ENCODE data around the gene ARHGEF33.

ARHGEF33 gene

GRCh38 chr2:38966006-38966405, 76.3 kb downstream of the ARHGEF33 start:
- DNase-seq = no peak

DNA sequence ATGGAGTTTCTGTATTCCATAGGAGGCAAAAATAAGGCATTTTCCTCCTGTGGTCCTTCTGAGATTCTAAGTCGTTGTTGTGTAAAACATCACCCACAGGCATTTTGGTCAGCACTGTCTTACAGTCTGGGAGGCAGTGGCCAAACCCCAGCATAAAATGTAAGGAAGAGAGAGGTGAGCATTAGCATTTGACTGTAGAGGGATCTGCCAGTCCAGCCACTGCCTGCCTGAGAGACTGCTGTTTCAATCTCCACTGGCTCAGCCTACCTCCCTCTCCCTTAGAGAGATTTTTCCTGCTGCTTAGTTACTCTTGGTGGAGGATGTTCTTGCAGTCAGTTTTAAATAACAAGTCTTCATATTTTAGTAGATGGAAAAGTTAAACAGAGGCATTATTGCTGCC, 77.0 kb downstream of the ARHGEF33 start:
- no peak for DNase-seq

DNA sequence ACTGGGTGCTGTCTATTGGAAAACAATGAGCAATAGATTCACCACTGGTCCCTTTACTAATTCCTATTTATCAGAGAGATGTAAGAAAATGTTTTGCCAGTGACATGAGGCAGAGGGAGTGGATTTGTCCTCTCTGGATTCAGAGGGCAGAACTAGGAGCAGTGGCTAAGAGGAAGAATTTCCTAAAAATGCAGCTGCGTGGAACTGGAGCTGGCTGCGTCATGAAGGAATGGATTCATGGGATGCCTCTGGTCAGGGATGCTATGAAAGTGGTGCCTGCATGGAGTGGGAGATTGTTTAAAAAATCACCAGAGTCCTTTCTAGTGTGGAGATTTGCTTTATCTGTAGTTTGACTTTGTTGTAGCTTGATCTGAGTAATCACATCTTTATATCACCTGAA, 78.3 kb downstream of the ARHGEF33 start:
- no peak for DNase-seq

GRCh38 chr2:38971377-38971776, 81.7 kb downstream of the ARHGEF33 start:
- DNase-seq = no peak

DNA sequence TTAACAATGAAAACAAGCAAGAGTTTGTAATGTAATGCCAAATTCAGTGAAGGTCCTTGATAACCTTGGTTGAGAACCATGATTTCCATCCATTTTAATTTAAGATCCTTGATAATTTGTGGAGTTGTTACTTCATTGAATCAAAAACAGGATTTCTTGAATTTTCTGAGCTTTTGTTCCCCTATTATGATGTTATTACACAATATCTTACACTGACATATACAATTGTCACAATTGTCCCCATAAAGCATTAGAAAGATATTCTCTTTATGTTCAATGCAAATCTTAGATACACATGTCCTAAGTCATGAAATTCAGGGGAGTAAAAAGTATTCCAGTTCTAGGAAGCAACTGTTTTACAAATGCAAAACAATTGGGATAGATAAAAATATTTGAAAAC, 83.6 kb downstream of the ARHGEF33 start:
- DNase-seq = no peak

DNA sequence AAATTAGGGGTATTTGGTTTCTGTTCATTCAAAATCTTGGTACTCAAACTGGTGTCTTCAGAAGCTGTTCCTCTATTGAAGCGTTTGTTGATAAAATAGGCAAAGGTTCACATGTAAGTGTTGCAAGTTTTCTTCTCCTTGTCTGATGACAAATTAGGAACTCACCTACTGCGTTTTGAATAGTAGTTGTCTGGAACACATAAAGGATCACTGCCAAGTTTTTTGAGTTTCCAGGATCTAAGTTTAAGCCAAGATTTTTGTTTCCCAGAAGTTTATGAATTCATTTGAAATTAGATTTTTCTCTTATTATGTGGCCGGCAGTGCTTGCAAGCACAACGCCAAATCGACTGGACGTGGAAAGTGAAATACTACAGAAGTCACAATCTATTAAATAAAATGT, 85.4 kb downstream of the ARHGEF33 start:
- no peak for DNase-seq

DNA sequence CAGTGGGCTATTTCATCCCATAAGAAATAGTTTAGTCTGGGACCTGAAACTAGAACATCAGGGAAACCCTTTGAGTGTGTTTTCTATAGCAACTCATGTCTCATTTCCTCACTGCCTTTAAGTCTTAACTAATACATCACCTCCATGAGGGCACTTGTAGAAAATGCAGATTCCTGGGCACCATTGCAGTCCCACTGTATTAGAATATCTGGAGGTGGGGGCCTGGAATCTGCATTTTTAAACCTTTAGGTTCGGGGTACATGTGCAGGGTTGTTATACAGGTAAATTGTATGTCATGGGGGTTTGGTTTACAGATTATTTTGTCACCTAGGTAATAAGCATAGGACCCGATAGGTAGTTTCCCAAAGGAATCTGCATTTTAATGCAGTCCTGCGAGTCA, 87.4 kb downstream of the ARHGEF33 start:
- no peak for DNase-seq

- peak; percentile 17 for DNase-seq
Observed at GRCh38 chr2:38978296-38978903, 88.7 kb downstream of the ARHGEF33 start.

DNA sequence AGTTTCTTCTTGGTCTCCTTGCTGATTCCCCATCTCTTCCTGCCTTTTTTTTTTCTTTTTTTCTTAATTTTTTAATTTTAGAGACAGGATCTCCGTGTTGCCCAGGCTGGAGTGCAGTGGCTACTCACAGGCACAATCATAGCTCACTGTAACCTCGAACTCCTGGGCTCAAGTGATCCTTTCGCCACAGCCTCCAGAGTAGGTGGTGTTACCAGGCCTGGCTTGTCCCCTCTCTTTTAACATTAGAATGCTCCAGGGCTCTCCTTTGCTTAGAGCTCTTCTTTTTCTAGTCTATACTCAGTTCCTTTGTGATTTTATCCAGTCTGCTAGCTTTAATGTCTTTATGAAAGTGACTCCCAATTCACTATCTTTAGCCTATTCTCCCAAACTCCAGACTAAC, 89.2 kb downstream of the ARHGEF33 start:
- DNase-seq = no peak

- no peak for DNase-seq
Observed at GRCh38 chr2:38981003-38981669, 91.5 kb downstream of the ARHGEF33 start.

GRCh38 chr2:38981670-38982357, 92.1 kb downstream of the ARHGEF33 start:
- DNase-seq = no peak

DNA sequence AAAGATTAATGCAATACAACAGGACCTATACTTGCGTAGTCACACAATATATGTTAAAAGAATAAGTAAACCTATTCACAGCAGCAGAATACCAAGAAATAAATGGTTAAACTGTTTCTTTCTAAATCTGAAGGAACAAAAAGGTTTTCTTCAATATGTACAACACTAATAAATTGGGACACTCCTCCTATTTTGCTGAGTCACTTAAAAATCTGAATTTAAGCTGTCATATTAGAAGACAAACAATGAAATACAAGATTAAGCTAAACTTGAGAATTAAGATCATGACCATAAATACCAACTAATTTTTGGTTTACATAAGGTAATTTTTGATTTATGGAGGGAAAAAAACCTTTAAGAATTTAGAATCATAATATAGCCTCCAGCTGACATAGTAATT, 92.8 kb downstream of the ARHGEF33 start:
- DNase-seq = no peak

- no peak for DNase-seq
Observed at GRCh38 chr2:38988716-38989115, 99.0 kb downstream of the ARHGEF33 start.

DNA sequence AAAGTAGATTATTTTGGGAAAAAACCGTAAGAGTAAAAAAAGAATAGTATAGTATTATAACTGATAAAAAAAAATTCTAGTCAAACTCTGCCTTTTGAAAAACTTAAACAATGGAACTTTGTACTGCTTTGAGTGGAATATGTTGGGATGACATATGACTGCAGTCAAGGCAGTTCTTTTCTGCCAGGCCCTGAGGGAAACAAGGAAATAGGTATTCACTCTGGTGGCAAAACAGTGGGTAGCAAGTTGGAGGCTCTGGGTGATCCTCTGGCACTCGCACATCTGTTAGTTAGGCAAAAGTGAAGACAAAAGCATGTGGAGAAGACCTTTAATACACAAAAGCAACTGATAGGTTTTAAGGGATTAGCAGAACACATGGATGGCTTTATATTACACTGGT, 102.2 kb downstream of the ARHGEF33 start:
- no peak for DNase-seq

DNA sequence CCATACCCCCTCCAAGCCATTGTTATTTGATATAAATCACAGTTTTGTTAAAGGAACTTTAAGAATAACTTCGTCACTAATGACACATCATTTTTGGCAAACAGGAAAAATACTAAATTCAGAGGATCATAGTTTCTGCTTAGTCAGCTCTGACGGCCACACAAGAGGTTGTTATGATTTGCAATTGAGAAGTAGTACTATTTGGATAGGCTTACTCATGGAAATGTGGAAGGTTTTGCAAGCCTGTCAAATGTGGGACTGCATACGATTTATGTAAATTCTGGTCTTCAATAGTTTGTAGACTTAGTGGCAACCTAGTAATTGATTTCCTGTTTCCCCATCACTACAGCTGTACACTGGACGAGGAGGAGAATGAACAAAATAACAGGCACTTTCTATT, 108.1 kb downstream of the ARHGEF33 start:
- no peak for DNase-seq

- DNase-seq = no peak
Observed at GRCh38 chr2:39000552-39000951, 110.9 kb downstream of the ARHGEF33 start.

GRCh38 chr2:39007875-39008504, 118.3 kb downstream of the ARHGEF33 start:
- no peak for DNase-seq

DNA sequence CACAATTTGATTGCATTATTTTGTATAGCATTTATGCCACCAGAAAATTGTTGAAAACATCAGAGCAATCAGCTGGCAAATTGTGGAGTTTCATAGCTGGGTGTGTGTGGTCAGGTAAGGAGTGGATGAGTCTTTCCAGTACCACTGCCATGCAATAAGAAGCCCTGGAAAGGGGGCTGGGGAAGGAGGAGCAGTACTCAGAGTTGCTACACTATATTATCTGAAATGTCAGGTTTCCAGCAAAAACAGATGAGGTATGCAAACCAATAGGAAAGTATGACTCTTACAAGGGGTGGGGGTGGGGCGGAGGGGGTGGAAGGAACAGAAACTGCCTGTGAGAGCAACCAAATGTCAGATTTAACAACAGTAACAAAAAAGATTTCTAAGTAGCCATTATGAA, 119.0 kb downstream of the ARHGEF33 start:
- no peak for DNase-seq

- DNase-seq = no peak
Observed at GRCh38 chr2:39013871-39014270, 124.2 kb downstream of the ARHGEF33 start.

- no peak for DNase-seq
Observed at GRCh38 chr2:39015424-39015823, 125.7 kb downstream of the ARHGEF33 start.

DNA sequence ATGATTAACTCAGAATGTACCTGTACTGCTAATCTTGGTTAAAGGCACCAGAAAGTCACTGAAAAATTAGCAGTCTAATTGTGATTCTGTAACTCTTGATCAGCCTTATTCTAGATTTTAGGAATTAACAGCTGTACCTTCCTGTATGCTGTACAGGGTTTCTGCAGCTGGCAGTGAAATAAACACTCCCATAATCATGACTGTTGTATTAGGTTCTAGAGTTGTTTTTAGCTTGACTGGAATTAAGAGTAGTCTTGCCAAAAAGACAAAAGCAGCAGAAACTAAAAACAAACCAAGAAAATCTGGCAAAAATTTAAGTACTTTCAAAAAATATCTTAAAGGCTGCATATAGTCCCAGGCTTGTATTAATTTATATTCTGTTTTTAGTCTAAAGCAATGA, 127.7 kb downstream of the ARHGEF33 start:
- no peak for DNase-seq

- no peak for DNase-seq
Observed at GRCh38 chr2:39018638-39019037, 129.0 kb downstream of the ARHGEF33 start.

DNA sequence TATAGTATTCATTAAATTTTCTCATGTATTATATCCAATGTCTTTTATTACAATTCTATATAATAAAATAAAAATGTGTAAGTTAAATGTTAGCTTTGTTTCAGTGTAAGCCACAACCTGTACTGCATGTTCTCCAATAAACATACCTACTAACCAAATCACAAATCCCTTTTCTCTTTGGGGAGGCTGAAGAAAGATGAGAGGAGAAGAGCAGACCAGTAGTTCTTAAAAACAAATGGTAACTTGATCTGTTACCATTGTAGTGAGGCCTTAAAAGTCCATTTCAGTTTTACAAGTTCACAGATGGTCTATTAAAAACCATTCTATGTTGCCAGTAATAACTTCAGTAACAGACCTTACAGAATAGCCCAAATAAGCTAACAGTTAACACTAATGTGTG, 130.7 kb downstream of the ARHGEF33 start:
- no peak for DNase-seq

GRCh38 chr2:39022642-39023235, 133.1 kb downstream of the ARHGEF33 start:
- no peak for DNase-seq

All from retina (tissue), 1 donor.